ENCODE measurements around the gene WDFY2.

The WDFY2 gene

GRCh38 chr13:51721496-51721895 lies 137.2 kb downstream of the WDFY2 start:
- intact Hi-C loops (cut with DNase I) = loop anchor here (10.0 kb wide), 2 partner anchors 87 to 267 kb away; partner anchors contain the start of gene INTS6
- peak in 9 of 42 donors; percentile 14 to 62 (median 27) for DNase-seq

DNA sequence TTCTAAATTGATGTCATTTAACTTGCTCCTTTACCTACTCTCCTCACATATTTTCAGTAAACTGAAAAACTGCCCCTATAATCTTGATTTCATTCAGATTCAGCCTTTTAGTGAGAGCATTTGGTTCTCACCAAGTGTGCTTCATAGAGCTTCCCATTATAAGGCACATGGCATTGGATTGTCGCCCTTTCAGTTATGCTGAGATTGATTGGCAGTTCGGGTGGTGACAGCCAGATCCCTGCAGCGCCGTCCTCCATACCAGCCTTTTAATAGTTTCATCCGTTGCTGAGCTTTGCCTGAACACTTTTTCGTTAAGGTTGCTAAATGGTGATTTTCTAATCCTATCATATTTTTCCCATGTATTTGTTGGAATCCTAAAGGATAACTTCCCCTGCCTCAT lies 139.3 kb downstream of the WDFY2 start:
- peak in 21 of 42 donors; percentile 17 to 76 (median 40) for DNase-seq
- intact Hi-C loops (cut with DNase I) = loop anchor here (10.0 kb wide), 2 partner anchors 89 to 269 kb away; partner anchors contain the start of gene INTS6

GRCh38 chr13:51724721-51725120 lies 140.5 kb downstream of the WDFY2 start:
- intact Hi-C loops (cut with DNase I) = loop anchor here (10.0 kb wide), 2 partner anchors 90 to 270 kb away; partner anchors contain the start of gene INTS6
- DNase-seq = no peak

- DNase-seq = no peak
These were observed 142.4 kb downstream of the WDFY2 start for GRCh38 chr13:51726446-51727193.

GRCh38 chr13:51727634-51728274 lies 143.5 kb downstream of the WDFY2 start:
- intact Hi-C loops (cut with DNase I) = loop anchor here (10.0 kb wide), 2 partner anchors 93 to 273 kb away; partner anchors contain the start of gene INTS6
- DNase-seq = peak in 39 of 42 donors; percentile 12 to 82 (median 51)

More at GRCh38 chr13:51726446-51727193, 142.4 kb downstream of the WDFY2 start:
- intact Hi-C loops (cut with DNase I) = loop anchor here (10.0 kb wide), 2 partner anchors 92 to 272 kb away; partner anchors contain the start of gene INTS6

DNA sequence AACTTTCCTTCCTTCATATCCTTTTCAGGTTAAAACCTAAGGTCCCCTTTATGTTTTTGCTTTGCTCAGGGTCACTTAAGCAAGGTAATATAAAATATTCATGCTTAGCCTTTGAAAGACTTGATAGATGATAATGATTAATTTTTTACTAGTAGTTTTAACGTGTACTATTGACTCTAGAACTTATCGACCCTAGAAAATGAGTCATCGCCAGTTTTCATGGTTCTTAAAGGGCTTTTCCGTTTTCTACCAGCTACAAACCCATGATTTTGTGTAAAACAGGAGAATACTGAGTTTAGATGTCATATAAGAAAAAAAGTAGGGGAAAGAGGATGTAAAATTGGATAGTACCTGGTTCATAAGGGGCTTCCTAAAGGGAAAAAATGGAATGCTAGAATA lies 144.0 kb downstream of the WDFY2 start:
- intact Hi-C loops (cut with DNase I) = loop anchor here (10.0 kb wide), 2 partner anchors 93 to 273 kb away; partner anchors contain the start of gene INTS6
- no peak for DNase-seq

DNA sequence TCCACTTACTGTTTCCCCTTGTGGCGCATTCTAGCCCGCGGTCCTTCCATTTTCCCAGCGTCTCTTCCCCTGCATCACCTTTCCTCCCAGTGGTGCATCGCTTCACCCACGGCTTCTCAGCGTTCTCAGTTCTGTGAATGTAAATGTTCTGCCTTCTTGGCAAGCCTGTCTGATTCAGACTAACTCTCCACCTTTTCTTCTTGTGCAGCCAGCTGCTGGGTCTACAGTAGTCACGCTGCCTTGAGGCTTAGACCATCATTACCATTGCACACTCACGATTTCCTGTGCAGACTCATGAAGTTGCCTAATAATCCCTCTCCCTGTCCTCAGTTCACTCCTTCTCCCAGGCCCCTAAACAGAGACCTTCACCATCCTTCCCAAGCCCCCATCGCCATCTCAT lies 144.7 kb downstream of the WDFY2 start:
- intact Hi-C loops (cut with DNase I) = loop anchor here (10.0 kb wide), 2 partner anchors 94 to 274 kb away; partner anchors contain the start of gene INTS6
- DNase-seq = no peak

DNA sequence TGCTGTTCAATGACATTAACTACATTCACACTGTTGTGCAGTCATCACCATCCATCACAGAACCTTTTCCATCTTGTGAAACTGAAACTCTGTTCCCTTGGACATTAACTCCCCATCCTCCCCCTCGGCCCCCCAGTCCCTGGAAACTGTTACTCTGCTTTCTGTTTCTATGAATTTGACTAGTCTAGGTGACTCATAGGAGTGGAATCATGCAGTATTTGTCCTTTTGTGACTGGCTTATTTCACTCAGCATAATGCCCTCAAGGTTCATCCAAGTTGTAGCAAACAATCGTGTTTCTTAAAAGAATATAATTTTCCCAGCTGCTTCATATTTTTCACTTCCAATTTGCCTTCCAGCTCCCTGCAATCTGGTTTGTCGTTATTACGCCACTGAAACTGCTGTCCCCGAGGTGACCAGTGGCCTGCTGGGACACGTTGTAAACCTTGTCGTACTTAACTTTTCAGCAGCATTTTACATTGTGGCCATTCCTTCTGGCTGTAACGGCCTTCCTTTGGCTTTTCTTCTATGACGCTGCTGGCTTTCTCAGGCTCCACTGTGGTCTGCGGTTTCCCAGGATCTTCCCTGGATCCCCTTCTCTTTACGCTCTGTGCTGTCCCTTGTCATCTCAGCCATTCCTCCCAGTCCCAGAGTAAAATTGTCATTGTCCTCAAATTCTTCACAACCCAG lies 145.7 kb downstream of the WDFY2 start:
- DNase-seq = no peak
- intact Hi-C loops (cut with DNase I) = loop anchor here (10.0 kb wide), 3 partner anchors 95 to 275 kb away; partner anchors contain the start of genes INTS6 and WDFY2

GRCh38 chr13:51730927-51731326 lies 146.7 kb downstream of the WDFY2 start:
- intact Hi-C loops (cut with DNase I) = loop anchor here (10.0 kb wide), 1 partner anchor 146 kb away; the partner anchor contains the start of gene WDFY2
- no peak for DNase-seq

DNA sequence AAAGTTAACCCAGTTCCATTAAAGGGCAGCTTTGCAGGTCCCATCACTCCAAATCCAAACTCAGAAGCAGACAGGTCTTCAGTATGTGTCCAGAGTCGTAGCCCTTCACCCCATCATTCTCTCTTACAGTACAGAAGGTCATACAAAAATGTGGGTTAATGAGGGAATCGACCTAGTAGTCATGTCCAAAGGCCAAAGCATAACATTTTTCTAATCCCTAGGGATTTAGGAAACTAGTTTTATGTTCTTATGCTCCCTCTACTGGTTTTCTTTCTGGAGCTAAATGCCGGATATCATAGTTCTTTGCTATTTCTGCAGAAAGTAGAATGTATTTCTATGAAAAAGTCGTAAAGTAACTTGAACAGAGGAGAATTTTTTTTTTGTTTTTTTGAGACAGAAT lies 147.5 kb downstream of the WDFY2 start:
- DNase-seq = no peak
- intact Hi-C loops (cut with DNase I) = loop anchor here (10.0 kb wide), 1 partner anchor 147 kb away; the partner anchor contains the start of gene WDFY2

GRCh38 chr13:51733374-51734298 lies 149.4 kb downstream of the WDFY2 start:
- no peak for DNase-seq
- intact Hi-C loops (cut with DNase I) = loop anchor here (10.0 kb wide), 1 partner anchor 149 kb away; the partner anchor contains the start of gene WDFY2

DNA sequence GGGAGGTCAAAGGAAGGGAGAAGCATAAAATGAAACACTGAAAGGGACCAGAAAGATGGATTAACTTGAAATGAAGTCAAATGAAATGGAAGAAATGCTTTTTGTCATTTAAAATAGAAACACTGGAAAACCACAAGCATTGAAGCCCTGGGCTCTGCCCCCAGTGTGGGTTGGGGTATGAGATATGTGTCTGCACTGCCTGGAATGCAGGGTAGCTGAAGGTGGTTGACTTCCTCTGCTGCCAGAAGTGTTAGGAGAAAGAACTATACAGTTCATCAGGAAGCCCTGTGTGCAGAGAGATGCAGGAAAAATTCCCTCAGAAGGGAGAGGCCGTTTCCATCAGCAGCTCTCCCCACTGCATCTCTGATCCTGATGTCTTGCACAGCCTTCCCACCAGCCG lies 150.5 kb downstream of the WDFY2 start:
- intact Hi-C loops (cut with DNase I) = loop anchor here (10.0 kb wide), 1 partner anchor 150 kb away; the partner anchor contains the start of gene WDFY2
- DNase-seq = no peak

DNA sequence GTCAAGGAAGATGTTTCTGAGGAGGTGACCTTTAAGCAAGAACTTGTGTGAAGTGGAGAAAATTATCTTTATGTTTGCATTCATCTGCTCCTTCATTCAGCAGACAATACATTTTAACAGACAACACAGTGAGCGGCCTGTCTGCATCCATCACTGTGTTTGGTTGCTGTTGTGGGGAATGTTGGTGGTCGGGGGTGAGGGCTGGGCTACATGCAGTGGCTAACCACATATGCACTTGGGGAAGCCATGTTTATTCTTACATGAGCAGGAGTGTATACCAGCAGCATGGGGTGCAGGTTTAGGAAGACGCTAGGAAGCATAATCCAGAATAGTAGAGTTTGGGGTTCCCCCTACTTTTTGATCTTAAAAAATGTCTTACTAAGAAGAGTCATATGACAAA lies 153.3 kb downstream of the WDFY2 start:
- no peak for DNase-seq
- intact Hi-C loops (cut with DNase I) = loop anchor here (10.0 kb wide), 1 partner anchor 153 kb away; the partner anchor contains the start of gene WDFY2

- intact Hi-C loops (cut with DNase I) = loop anchor here (10.0 kb wide), 1 partner anchor 154 kb away; the partner anchor contains the start of gene WDFY2
- no peak for DNase-seq
These were observed 154.1 kb downstream of the WDFY2 start for GRCh38 chr13:51738226-51738905.

- intact Hi-C loops (cut with DNase I) = loop anchor here (10.0 kb wide), 1 partner anchor 154 kb away; the partner anchor contains the start of gene WDFY2
- no peak for DNase-seq
These were observed 154.9 kb downstream of the WDFY2 start for GRCh38 chr13:51739027-51739764.

- DNase-seq = no peak
- intact Hi-C loops (cut with DNase I) = no loop called here
These were observed 156.4 kb downstream of the WDFY2 start for GRCh38 chr13:51740698-51741097.
